Frontal cortex (tissue), 4 donors: ENCODE data around the gene COL19A1. TPM values are rescaled to one million over a fixed set of nuclear protein-coding genes. Genes with fewer than 3 reads are reported as not detected.

Experiments
- DNase-seq, 2 donors: peaks; one replicate each; pipeline ENCODE4 v3.0.0; 2012; ENCODE audit warnings: low spot score in 2 of 2
- FAIRE-seq: peaks from 2 replicates; lab custom pipeline; 2012; peaks lifted over from hg19 to GRCh38; lab: Jason Lieb, UNC
- total RNA-seq: library from RNA; depleted of rRNA; stranded (reverse); fragments of >200 nt; gene quantifications from one replicate; pipeline ENCODE4 v1.2.3, GENCODE V29; 2014
- donor health status: control.
- donor health status: control.
- donor health status: control.

The COL19A1 gene
- total RNA-seq, 1 donor from 2014 or later, result 3.7 TPM

DNA sequence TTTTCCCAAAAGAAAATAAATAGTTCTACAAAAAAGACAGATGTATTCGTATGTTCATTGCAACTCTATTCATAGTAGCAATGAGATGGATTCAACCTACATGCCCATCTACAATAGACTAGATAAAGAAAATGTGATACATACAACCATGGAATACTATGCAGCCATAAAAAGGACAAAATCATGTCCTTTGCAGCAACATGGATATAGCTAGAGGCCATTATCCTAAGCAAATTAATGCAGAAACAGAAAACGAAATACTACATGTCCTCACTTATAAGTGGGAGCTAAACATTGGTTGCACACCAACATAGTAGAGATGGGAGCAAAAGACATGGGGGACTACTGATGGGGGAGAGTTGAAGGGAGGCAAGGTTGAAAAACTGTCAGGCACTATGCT lies 278.8 kb downstream of the COL19A1 start:
- DNase-seq (no peak), FAIRE-seq (no peak)

GRCh38 chr6:70149209-70149788 lies 282.9 kb downstream of the COL19A1 start:
- no peak for DNase-seq
- no peak for FAIRE-seq

DNA sequence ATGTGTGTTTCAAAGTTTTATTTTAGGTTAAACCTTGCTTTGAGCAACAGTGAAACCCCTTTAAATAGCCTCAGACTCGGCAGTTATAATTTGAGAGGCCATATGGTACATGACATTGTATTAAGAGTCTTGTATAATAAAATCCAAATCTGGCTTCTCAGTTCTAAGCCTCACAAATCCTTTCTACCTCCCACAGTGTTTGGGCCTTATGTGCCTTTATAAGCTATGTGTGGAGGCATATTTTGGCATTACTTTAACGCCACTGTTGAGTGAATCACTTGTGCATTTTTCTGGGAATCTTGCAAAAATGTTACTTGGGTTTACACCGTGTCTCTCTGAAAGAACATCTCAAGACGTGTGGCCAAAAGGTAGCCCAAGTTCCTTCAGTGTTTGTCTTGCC lies 284.2 kb downstream of the COL19A1 start:
- no peak for DNase-seq
- no peak for FAIRE-seq

DNA sequence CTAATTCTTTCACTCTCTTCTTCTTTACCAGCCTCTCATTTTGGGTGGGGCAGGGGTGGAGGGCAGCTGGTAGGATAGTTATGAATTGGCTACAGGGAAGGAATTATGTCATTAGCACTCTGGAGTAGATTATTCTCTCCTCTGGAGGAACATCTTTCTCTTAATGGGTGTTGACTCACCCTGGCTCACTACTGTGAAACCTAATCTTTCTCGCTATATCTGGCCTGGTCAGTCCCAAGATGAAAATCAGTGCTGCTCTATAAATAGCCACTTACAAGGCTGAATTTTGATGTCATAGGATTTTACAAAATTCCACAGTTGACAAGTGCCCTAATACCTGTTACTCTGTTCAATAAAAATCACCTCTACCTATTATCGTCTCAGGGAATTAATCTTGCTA lies 285.3 kb downstream of the COL19A1 start:
- FAIRE-seq (no peak), DNase-seq (no peak)

DNA sequence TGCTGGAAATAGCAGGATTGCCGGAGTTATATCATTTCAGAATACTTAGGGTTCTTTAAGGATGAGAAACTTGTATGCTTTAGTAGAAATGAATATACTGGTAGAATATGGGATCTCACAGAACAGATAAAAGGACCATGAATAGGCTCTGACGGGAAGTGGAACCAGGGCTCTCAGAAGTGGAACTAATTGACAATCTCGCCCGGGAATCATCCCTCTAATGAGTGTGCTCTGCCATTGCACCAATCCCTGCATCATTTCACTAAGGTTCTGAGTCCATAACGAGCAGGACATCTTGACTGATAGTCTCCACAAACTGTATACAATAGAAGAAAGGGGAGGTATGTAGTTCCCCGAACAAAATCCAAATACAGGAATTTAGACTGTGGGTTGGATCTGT lies 286.4 kb downstream of the COL19A1 start:
- DNase-seq (no peak), FAIRE-seq (no peak)

GRCh38 chr6:70157086-70157485 lies 290.7 kb downstream of the COL19A1 start:
- FAIRE-seq (no peak), DNase-seq (no peak)

DNA sequence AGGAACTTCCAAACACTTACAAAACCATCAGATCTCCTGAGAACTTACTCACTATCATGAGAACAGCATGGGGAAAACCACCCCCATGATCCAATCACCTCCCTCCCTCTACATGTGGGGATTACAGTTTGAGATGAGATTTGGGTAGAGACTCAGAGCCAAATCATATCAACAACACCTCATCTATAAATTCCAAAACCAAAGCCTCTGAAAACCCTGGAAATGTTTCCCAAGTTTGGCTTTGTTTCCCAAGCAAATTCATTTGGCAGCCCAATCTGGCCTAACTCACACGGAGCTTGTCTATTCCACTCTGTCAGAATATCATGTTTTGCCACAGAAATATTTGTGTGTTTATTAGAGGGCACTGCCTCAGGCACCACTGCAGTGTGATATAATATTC lies 293.9 kb downstream of the COL19A1 start:
- no peak for FAIRE-seq
- DNase-seq, result no peak

DNA sequence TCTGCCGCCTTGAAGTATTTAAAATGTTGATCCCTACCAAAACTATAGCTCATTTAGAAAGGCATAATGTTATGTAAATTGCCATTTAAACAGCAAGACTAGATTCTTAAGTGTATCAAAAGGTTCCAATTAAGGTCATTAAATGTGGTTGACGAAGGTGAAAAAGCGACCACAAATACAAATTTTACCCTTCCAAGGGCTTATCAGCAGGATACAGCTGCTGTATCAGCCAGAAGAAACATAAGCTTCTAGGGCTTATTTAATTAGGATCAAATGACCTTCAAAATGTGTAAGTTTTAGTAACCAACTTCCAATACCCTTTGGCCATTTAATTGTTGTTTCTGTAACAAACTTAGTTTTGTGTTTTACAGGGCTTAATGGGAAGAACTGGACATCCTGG lies 296.6 kb downstream of the COL19A1 start:
- DNase-seq, result no peak
- no peak for FAIRE-seq

GRCh38 chr6:70163795-70164194 lies 297.4 kb downstream of the COL19A1 start:
- no peak for DNase-seq
- FAIRE-seq, result no peak

DNA sequence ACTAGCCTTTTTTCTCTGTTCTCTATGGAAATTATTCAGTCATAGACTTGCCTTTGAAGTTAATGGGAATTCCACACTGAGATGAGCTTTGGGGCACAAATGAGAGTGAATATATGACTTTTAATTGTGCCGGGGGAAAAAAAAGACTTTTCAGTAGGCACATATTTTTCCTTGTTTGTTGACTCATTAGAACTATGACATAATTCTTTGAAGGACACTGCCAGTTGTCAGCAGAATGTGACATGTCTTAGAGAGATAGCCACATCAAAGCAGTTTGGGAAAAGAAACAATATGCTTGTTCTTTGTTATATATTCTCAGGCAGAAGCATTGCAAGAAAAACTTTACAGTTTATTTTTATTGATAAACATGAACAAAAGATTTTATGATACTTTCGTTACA lies 298.2 kb downstream of the COL19A1 start:
- DNase-seq, result no peak
- FAIRE-seq, result no peak

DNA sequence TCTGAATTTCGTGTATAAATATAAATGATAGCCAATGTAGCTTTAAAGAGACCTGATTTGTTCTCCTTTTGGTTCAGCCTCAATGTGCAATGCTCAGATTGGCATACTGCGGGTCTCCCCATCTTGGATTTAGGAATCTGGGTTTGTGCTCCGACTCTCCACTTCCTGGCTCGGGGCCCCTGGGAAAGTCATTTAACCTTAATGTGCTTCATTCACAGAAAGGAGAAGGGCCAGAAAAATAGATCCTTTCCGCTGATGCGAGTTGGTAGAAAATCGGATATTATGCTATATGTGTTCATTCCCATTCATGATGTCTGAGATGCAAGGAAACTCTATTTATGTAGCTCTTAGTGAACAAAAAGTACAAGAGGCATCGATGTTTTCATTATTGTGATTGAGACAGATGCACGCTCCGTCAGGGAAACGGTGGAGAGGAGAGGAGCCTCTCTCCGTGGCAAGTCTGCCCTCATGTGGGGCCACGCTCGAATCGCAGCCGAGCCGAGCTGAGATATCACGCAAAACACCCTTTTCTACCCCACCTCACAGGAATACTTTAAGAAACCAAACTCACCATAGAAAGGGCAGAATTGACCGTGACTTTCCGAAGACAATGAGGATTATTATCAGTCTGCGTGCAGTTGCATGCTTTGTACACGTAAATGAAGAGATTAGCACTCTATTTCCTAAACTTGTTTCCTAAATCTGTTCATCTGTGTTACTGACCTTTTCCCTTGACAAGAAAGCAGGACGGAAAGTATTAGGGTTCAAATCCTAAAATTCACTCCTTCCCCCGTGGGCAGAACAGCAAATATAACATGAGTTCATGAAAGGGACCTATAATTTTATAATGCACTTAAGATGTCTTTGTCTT lies 300.0 kb downstream of the COL19A1 start:
- peak; percentile 5 to 27 for DNase-seq
- FAIRE-seq, result peak; percentile 6

GRCh38 chr6:70168681-70169377 lies 302.5 kb downstream of the COL19A1 start:
- no peak for FAIRE-seq
- no peak for DNase-seq

DNA sequence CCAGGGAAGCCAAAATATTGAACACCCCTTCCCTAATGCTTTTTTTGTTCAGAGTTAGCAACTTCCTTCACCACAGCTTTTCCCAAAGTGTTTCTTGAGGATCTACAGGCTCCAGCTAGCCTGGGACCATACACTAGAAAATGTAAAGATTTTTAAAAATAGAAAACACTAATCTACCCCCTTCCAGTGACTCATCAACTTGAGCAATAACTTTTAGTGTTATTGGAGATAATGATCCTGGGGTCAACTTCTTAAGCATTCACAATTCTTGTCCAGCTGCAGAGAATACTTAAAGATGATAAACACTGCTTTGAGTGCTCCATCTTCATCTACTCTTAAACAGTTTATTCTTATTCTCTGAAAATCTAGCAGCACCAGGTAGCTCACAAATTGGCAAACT lies 304.9 kb downstream of the COL19A1 start:
- FAIRE-seq (no peak), DNase-seq (no peak)

GRCh38 chr6:70172252-70172651 lies 305.9 kb downstream of the COL19A1 start:
- DNase-seq (no peak), FAIRE-seq (no peak)

DNA sequence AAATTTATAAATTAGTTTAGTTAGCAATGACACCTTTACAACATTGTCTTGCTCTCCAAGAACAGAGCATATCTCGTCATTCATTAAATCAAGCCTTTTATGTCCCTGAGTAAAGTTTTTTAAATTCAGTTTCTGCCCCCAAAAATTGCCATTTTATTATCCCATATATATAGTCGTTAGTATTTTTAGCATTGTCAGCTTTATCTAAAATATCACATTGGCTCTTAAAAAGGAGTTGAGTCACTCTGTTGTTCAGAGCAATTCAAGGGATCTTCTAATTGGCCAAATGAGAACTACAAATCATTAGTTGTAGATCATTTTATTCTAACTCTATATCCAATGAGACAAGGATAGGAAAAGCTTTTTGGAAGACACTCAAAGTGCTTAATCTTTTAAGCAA lies 309.4 kb downstream of the COL19A1 start:
- DNase-seq (no peak), FAIRE-seq (no peak)

- no peak for FAIRE-seq
- DNase-seq, result no peak
Observed at GRCh38 chr6:70176842-70177550, 310.6 kb downstream of the COL19A1 start.

GRCh38 chr6:70180183-70180900 lies 314.0 kb downstream of the COL19A1 start:
- FAIRE-seq (no peak), DNase-seq (no peak)

DNA sequence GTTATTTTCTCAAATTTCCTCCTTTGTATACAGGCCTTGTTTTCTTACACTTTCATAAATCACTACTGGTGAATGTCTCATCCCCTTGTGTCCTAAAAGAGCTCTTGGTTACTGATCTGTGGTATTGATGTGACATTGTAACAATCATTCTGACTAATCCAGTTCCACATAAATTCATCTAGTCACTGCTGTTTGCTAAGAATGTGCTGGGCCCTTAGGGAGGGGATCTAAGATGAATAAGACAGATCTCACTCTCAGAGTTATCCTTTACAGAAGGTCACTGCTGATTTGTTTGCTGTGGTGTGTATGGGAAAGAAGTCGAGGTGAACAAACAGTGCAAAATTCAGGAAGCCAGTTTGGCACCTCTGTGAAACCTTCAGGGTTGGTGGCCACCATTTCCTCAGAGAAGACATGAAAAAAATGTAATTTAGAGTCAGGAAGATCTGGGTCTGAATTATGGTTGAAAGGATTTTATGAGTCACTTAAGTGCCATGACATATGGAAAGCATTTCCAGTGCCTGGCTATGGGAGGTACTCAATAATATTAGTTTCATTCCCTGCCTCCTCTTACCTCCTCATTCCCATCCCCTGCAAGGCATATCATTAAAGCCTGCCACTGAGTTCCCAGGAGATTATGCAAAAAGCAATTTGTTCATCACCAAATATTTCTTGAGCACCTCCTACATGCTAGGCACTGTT lies 314.7 kb downstream of the COL19A1 start:
- no peak for DNase-seq
- FAIRE-seq, result no peak

DNA sequence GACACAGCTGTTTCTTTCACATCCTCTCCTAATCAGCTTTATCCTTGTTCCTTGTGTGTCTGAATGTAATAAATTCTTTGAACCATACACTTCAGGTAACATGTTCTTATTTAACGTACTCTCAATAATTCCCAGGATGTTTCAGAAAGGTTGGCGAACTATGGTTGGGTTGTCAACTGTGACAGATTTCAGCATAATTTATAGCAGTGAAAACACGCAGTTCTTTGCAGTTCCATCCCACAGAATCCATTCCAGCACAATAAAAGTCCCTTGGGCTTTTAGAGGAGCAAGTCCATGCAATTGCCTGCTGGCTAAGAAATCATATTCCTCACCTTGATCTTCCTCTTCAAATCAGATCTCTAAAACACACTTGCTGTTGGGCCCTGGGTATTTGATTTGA lies 317.2 kb downstream of the COL19A1 start:
- FAIRE-seq, result no peak
- no peak for DNase-seq
